Endodermal cell (in vitro differentiated cells): ENCODE measurements around the gene ZMIZ1. TPM values are rescaled to one million over a fixed set of nuclear protein-coding genes. Genes with fewer than 3 reads are reported as not detected.

Experiments used
- DNase-seq: peaks from one replicate; pipeline ENCODE4 v3.0.0-alpha.2; 2017
- H3K27ac ChIP-seq: 2 replicates; pipeline ENCODE4 v1.5.1; 2013; ENCODE audit warnings: mild to moderate bottlenecking, low read depth, low read length, moderate library complexity
- H3K27me3 ChIP-seq: 2 replicates; pipeline ENCODE4 v1.6.1; 2013; ENCODE audit warnings: mild to moderate bottlenecking, low read length, moderate library complexity; ENCODE audit not compliant: insufficient read depth, control insufficient read depth, poor library complexity, severe bottlenecking
- H3K36me3 ChIP-seq: 2 replicates; pipeline ENCODE4 v1.7.0; 2013; ENCODE audit warnings: mild to moderate bottlenecking, low read length, moderate library complexity; ENCODE audit not compliant: control insufficient read depth, insufficient read depth
- H3K4me1 ChIP-seq: one replicate; pipeline ENCODE4 v1.7.0; 2013; ENCODE audit warnings: low read length; ENCODE audit not compliant: control insufficient read depth, insufficient read depth
- H3K4me3 ChIP-seq: 2 replicates; pipeline ENCODE4 v1.5.1; 2013; ENCODE audit warnings: mild to moderate bottlenecking, low read length, moderate library complexity
- H3K9ac ChIP-seq: 2 replicates; pipeline ENCODE4 v1.6.1; 2013; ENCODE audit warnings: mild to moderate bottlenecking, low read length, moderate library complexity; ENCODE audit not compliant: poor library complexity, severe bottlenecking; ENCODE audit errors: extremely low read depth
- H3K9me3 ChIP-seq: 2 replicates; pipeline ENCODE4 v1.6.1; 2013; ENCODE audit warnings: mild to moderate bottlenecking, low read length, moderate library complexity; ENCODE audit not compliant: control insufficient read depth
- H3K27ac Mint-ChIP-seq: 2 replicates; pipeline ENCODE4 v1.8.0; 2020; ENCODE audit warnings: mixed read lengths
- H3K27me3 Mint-ChIP-seq: 2 replicates; pipeline ENCODE4 v1.8.0; 2021; ENCODE audit warnings: mild to moderate bottlenecking, mixed read lengths; ENCODE audit not compliant: insufficient read depth
- H3K36me3 Mint-ChIP-seq: 2 replicates; pipeline ENCODE4 v1.8.0; 2020; ENCODE audit warnings: low read depth, mixed read lengths
- H3K4me1 Mint-ChIP-seq: 2 replicates; pipeline ENCODE4 v1.8.0; 2020; ENCODE audit warnings: mixed read lengths
- H3K4me3 Mint-ChIP-seq: 2 replicates; pipeline ENCODE4 v1.8.0; 2020; ENCODE audit warnings: mild to moderate bottlenecking, moderate library complexity, mixed read lengths
- H3K9me3 Mint-ChIP-seq: 2 replicates; pipeline ENCODE4 v1.8.0; 2020; ENCODE audit warnings: mild to moderate bottlenecking, mixed read lengths
- CTCF ChIP-seq: fragments of 200-600 bp; sonication (generic); conservative IDR thresholded peaks from 2 replicates; pipeline ENCODE4 v1.5.0; 2021; ENCODE audit warnings: antibody characterized with exemption, mild to moderate bottlenecking
- WGBS, 2 experiments: methylation state at CpG; one replicate each; pipeline versions ENCODE4 v1.1.5 to v1.1.7; 2013; ENCODE audit warnings: missing lambda C conversion rate in 2 of 2, mixed read lengths in 1 of 2; ENCODE audit not compliant: insufficient coverage in 1 of 2, insufficient read length in 1 of 2; 5-methylcytosine and 5-hydroxymethylcytosine counted together
- total RNA-seq, 2 donors: library from RNA; stranded (reverse); fragmentation: NEBNext Ultra II Directional in 1 of 2; extraction: Animal tissue kit (Norgen Biotek cat#: 25700) in 1 of 2; gene quantifications; 2 replicates in 1 of 2; 3 replicates in 1 of 2; pipeline ENCODE4 v1.2.1, GENCODE V29; 2021

ZMIZ1 gene
- total RNA-seq, 2 donors from 2014 or later, result 65.3 to 67.5 TPM

DNA sequence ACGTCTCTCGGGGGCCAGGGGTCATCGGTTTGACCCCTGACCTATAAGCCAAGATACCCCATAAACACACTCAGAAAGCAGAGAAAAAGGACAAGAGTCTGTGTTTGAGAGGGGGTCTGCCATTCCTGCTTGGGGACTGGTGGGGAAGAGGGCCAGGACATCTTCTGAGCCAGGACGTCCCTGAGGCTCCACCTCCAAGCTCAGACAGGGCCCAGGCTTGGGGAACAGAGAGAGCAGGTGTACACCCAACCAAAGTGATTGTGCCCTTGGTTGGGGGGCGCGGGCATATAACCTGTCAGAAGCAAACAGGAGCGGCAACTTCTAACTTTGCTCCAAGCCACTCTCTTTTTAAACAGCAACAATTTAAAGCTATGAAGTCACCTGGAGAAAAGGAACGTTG, 244.6 kb downstream of the ZMIZ1 start:
- Mint-ChIP-seq H3K9me3 (no peaks in the 10 kb centered on the region), H3K4me1 (peaks cover 18% of the 10 kb centered on the region), H3K36me3 (peaks cover 25% of the 10 kb centered on the region), H3K27ac (no peak overlapping the region), H3K27me3 (no peaks in the 10 kb centered on the region), H3K4me3 (no peak overlapping the region)
- no peak for TF ChIP-seq CTCF
- no peaks in the 10 kb centered on the region for H3K4me1 ChIP-seq
- no peak for DNase-seq
- WGBS, 2 experiments, result 93 to 97% methylated on average over 5 to 8 of the region's 8 CpGs
- H3K27me3 ChIP-seq, result no peaks in the 10 kb centered on the region
- H3K9me3 ChIP-seq, result no peaks in the 10 kb centered on the region
- H3K9ac ChIP-seq, result no peak overlapping the region
- peaks cover 5% of the 10 kb centered on the region for H3K36me3 ChIP-seq
- peak overlapping the region; percentile 60 for H3K27ac ChIP-seq
- H3K4me3 ChIP-seq, result no peak overlapping the region

DNA sequence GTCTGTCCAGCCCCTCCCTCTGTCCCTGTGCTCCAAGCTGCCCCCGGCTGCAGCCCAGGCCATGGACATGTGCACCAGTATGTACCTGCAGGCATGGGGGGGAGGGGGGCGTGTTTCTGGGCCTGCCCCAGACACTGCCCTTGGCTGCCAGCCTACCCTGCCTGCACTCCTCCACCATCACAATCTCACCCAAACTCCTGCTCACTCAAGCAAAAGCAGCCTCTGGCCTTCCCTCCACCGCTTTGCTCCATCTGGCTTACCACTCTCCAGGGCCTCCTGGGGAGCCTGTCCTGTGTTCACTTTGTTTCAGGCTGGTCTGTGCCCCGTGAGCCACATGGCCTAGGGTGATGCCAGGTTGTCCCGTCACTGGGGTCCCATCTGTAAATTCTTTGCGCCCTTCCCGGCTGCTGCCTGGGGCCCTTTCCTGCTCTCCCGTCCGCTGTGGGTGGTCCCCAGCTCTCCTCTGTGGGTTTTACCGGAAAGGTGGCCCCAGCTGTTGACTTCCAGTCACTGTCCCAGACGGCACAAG, 245.2 kb downstream of the ZMIZ1 start:
- WGBS, 2 experiments, result 90 to 91% methylated on average over 9 to 11 of the region's 11 CpGs

DNA sequence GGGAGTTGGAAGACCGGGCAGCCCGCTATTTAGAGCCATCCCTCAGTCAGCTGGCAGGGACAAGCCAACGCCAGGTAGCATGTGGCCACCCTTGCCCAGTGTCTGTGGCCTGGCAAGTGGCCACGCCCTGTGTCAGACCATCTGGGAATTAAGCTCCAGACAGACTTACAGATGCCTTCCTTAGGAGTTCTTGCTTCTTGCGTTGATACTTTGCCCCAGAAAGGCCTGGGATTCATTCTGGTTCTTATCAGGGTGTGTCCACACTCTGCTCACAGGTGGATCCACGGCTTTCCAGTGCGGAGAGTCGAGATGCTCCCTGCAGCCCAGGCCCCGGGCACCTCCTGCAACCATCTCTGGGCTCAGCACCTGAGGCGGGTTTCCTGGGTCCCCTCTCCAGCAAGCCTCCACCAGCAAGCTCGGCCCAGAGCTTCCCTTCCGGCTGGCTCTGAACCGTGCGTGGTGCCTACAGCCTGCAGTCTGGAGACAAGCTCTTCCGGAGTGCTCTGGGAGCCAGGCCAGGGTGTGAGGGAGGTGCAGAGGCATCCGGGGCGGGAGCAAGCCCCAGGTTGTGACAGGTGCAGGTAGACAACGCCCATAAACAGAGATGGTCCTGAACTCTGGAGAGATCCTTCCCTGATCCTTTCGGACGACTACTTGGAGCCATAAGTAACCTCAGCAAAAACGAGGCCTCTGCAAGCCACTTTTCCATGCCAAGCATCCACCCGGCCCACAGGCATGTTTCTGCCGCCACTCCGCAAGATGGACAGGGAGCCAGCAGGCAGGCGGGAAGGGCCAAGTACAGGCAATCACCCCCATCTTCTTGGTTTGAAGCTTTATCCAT, 246.2 kb downstream of the ZMIZ1 start:
- H3K9me3 ChIP-seq, result no peaks in the 10 kb centered on the region
- H3K36me3 ChIP-seq, result no peaks in the 10 kb centered on the region
- no peak overlapping the region for H3K9ac ChIP-seq
- WGBS, 2 experiments, result 90 to 92% methylated on average over 18 to 25 of the region's 25 CpGs
- H3K36me3 Mint-ChIP-seq, result peaks cover 15% of the 10 kb centered on the region
- TF ChIP-seq CTCF, result no peak
- peak overlapping the region; percentile 60 for H3K27ac ChIP-seq
- H3K27me3 Mint-ChIP-seq, result no peaks in the 10 kb centered on the region
- no peak overlapping the region for H3K4me3 ChIP-seq
- no peak overlapping the region for H3K4me3 Mint-ChIP-seq
- no peaks in the 10 kb centered on the region for H3K4me1 ChIP-seq
- H3K27me3 ChIP-seq, result no peaks in the 10 kb centered on the region
- H3K27ac Mint-ChIP-seq, result no peak overlapping the region
- no peak for DNase-seq
- H3K9me3 Mint-ChIP-seq, result no peaks in the 10 kb centered on the region
- H3K4me1 Mint-ChIP-seq, result peaks cover 18% of the 10 kb centered on the region

More for the DNA sequence above, 245.2 kb downstream of the ZMIZ1 start:
- Histone ChIP-seq H3K4me3 (no peak overlapping the region), H3K4me1 (no peaks in the 10 kb centered on the region), H3K9ac (no peak overlapping the region), H3K27me3 (no peaks in the 10 kb centered on the region), H3K9me3 (no peaks in the 10 kb centered on the region), H3K27ac (peak overlapping the region; percentile 60), H3K36me3 (no peaks in the 10 kb centered on the region)
- H3K4me3 Mint-ChIP-seq, result no peak overlapping the region
- H3K36me3 Mint-ChIP-seq, result peaks cover 20% of the 10 kb centered on the region
- H3K27ac Mint-ChIP-seq, result no peak overlapping the region
- H3K27me3 Mint-ChIP-seq, result no peaks in the 10 kb centered on the region
- peaks cover 18% of the 10 kb centered on the region for H3K4me1 Mint-ChIP-seq
- TF ChIP-seq CTCF, result no peak
- DNase-seq, result no peak
- H3K9me3 Mint-ChIP-seq, result no peaks in the 10 kb centered on the region
